HG03520 (cell line): ENCODE results near the gene CLEC11A.

ENCODE experiments used
- ATAC-seq: cut with Tn5 transposase; IDR thresholded peaks from one replicate; pipeline ENCODE4 v1.9.1; 2021; ENCODE audit warnings: mild to moderate bottlenecking, moderate library complexity; ENCODE audit not compliant: unreplicated experiment

The CLEC11A gene

GRCh38 chr19:50723069-50723468 is at the start of gene CLEC11A:
Gene CLEC11A (plus strand): TSS chr19:50723364. CDS start chr19:50723526, 162 bp downstream.
- ATAC-seq: no peak

GRCh38 chr19:50676625-50677197 is 46.5 kb upstream of the CLEC11A start:
- ATAC-seq: no peak

GRCh38 chr19:50677636-50678035 is 45.5 kb upstream of the CLEC11A start:
- ATAC-seq: no peak

- ATAC-seq: no peak
These were observed 44.8 kb upstream of the CLEC11A start for GRCh38 chr19:50678323-50678722.

GRCh38 chr19:50679177-50680125 is 43.7 kb upstream of the CLEC11A start:
- no peak for ATAC-seq

- no peak for ATAC-seq
These were observed 36.7 kb upstream of the CLEC11A start for GRCh38 chr19:50686310-50687032.

GRCh38 chr19:50688766-50689165 is 34.4 kb upstream of the CLEC11A start:
- ATAC-seq: no peak

GRCh38 chr19:50690439-50690838 is 32.7 kb upstream of the CLEC11A start:
- ATAC-seq: no peak

GRCh38 chr19:50693064-50693975 is 29.8 kb upstream of the CLEC11A start:
- no peak for ATAC-seq

- ATAC-seq: no peak
These were observed 28.4 kb upstream of the CLEC11A start for GRCh38 chr19:50694815-50695145.

GRCh38 chr19:50695251-50696093 is 27.7 kb upstream of the CLEC11A start:
- no peak for ATAC-seq

- no peak for ATAC-seq
These were observed 27.1 kb upstream of the CLEC11A start for GRCh38 chr19:50696094-50696483.

GRCh38 chr19:50697414-50698124 is 25.6 kb upstream of the CLEC11A start:
- ATAC-seq: no peak

- ATAC-seq: no peak
These were observed 21.7 kb upstream of the CLEC11A start for GRCh38 chr19:50701367-50701985.

- ATAC-seq: no peak
These were observed 20.9 kb upstream of the CLEC11A start for GRCh38 chr19:50702158-50702870.

GRCh38 chr19:50702871-50703829 is 20.0 kb upstream of the CLEC11A start:
- no peak for ATAC-seq
